GM23248 (cell line): ENCODE data around the gene L3MBTL1.

Source experiments
- EZH2 ChIP-seq: fragments of 200-600 bp; sonication (generic); IDR thresholded peaks from 2 replicates; pipeline ENCODE4 v1.6.1; 2018; ENCODE audit warnings: antibody characterized with exemption, mild to moderate bottlenecking; ENCODE audit not compliant: insufficient read depth, poor library complexity, severe bottlenecking
- EZH2phosphoT487 ChIP-seq: fragments of 200-600 bp; sonication (generic); IDR thresholded peaks from 2 replicates; pipeline ENCODE4 v1.6.1; 2018; ENCODE audit warnings: antibody characterized with exemption, moderate library complexity, mild to moderate bottlenecking, low read depth; ENCODE audit not compliant: insufficient read depth

- no peak for TF ChIP-seq EZH2
- TF ChIP-seq EZH2phosphoT487, result no peak
Observed at GRCh38 chr20:43508604-43509040, 1.1 kb downstream of the L3MBTL1 start.
